K562 (cell line): ENCODE data around the gene SUPT3H. TPM values are rescaled to one million over a fixed set of nuclear protein-coding genes. Genes with fewer than 3 reads are reported as not detected.

Source experiments
- ATAC-seq: fragments of 200-7000 bp; cut with Tn5 transposase; 3 replicates; pipeline ENCODE4 v1.9.1; 2020; ENCODE audit warnings: moderate library complexity
- BruUV-seq: library from RNA; stranded (reverse); fragments of 400-500 nt; replicated peaks from 2 replicates; lab custom pipeline; 2021; lab: Mats Ljungman, UMichigan
- CTCF ChIA-PET: fragments of 300-600 bp; formaldehyde crosslinking; extraction: SDS; loops from one replicate; lab custom pipeline; 2021; ENCODE audit warnings: low intra/inter-chr PET ratio; lab: Yijun Ruan, JAX
- POLR2A ChIA-PET: fragments of 300-600, 350-650 bp; sonication (Branson Sonifier 250); formaldehyde crosslinking; extraction: SDS; loops from one replicate; lab custom pipeline; 2021; ENCODE audit warnings: antibody characterized with exemption, inconsistent platforms; lab: Yijun Ruan, JAX
- DNase-seq, 4 experiments: peaks; one replicate each; pipeline versions ENCODE4 v3.0.0 to v3.0.0-alpha.2; 2011 to 2018; ENCODE audit warnings: low spot score in 3 of 4, mixed read lengths in 3 of 4; ENCODE audit errors: extremely low read depth in 1 of 4
- FAIRE-seq: peaks from 2 replicates; lab custom pipeline; 2011; peaks lifted over from hg19 to GRCh38; lab: Jason Lieb, UNC
- H2AFZ ChIP-seq: 2 replicates; pipeline ENCODE4 v1.6.0; 2011; ENCODE audit warnings: low read depth, low read length, control low read depth, inconsistent platforms
- H3K27ac ChIP-seq: fragments of 200-600 bp; 3 replicates; pipeline ENCODE4 v1.8.0; 2011; ENCODE audit warnings: low read depth, mild to moderate bottlenecking, control low read depth, inconsistent platforms, low read length, moderate library complexity, mixed read lengths; ENCODE audit errors: extremely low read depth
- H3K27me3 ChIP-seq, 2 experiments: fragments of 300-600 bp in 1 of 2; 2 replicates in 1 of 2; 3 replicates in 1 of 2; pipeline versions ENCODE4 v1.6.0 to v1.8.0; 2011; ENCODE audit warnings: inconsistent platforms in 2 of 2, low read length in 2 of 2, mild to moderate bottlenecking in 1 of 2, mixed read lengths in 1 of 2, moderate library complexity in 1 of 2; ENCODE audit not compliant: control insufficient read depth in 2 of 2, insufficient read depth in 2 of 2
- H3K36me3 ChIP-seq: fragments of 300-600 bp; 3 replicates; pipeline ENCODE4 v1.8.0; 2011; ENCODE audit warnings: mild to moderate bottlenecking, low read length, inconsistent platforms; ENCODE audit not compliant: control insufficient read depth, insufficient read depth
- H3K4me1 ChIP-seq, 2 experiments: fragments of 200-600 bp in 1 of 2; replicated peaks in 1 of 2; 2 replicates in 1 of 2; 3 replicates in 1 of 2; pipeline versions ENCODE4 v1.5.1 to v1.8.0; 2011; ENCODE audit warnings: inconsistent platforms in 2 of 2, low read length in 2 of 2, mild to moderate bottlenecking in 1 of 2, mixed read lengths in 1 of 2, moderate library complexity in 1 of 2; ENCODE audit not compliant: control insufficient read depth in 2 of 2, insufficient read depth in 2 of 2
- H3K4me2 ChIP-seq: 2 replicates; pipeline ENCODE4 v1.6.1; 2011; ENCODE audit warnings: low read length, control low read depth, inconsistent platforms, mixed read lengths; ENCODE audit not compliant: insufficient read depth
- H3K4me3 ChIP-seq: fragments of 200-600 bp; sonication (generic), shearing (Covaris generic); 2 replicates; pipeline ENCODE4 v1.5.1; 2016; ENCODE audit warnings: control low read depth, inconsistent platforms
- H3K79me2 ChIP-seq: fragments of 200-600 bp; 3 replicates; pipeline ENCODE4 v1.8.0; 2011; ENCODE audit warnings: low read length, inconsistent platforms; ENCODE audit not compliant: control insufficient read depth, insufficient read depth
- H3K9ac ChIP-seq, 2 experiments: 2 replicates each; pipeline versions ENCODE4 v1.6.0 to v1.6.1; 2011; ENCODE audit warnings: low read depth in 2 of 2, low read length in 2 of 2, control low read depth in 1 of 2, inconsistent platforms in 1 of 2, mild to moderate bottlenecking in 1 of 2, mixed read lengths in 1 of 2; ENCODE audit not compliant: insufficient read depth in 1 of 2
- H3K9me1 ChIP-seq: one replicate; pipeline ENCODE4 v1.6.0; 2011; ENCODE audit warnings: inconsistent platforms, mild to moderate bottlenecking, low read length, moderate library complexity; ENCODE audit not compliant: control insufficient read depth, insufficient read depth
- H3K9me3 ChIP-seq: replicated peaks from 2 replicates; pipeline ENCODE4 v1.5.1; 2011; ENCODE audit warnings: low read depth, low read length, inconsistent platforms; ENCODE audit not compliant: control insufficient read depth, insufficient read depth
- H4K20me1 ChIP-seq: replicated peaks from 2 replicates; pipeline ENCODE4 v1.6.1; 2011; ENCODE audit warnings: low read length, inconsistent platforms, mixed read lengths; ENCODE audit not compliant: control insufficient read depth, insufficient read depth
- E4F1 ChIP-seq: fragments of 250-450 bp; sonication (Bioruptor Pico); IDR thresholded peaks from 2 replicates; pipeline ENCODE4 v1.5.0; 2021; ENCODE audit warnings: mild to moderate bottlenecking, borderline replicate concordance
- FOS ChIP-seq: IDR thresholded peaks from 3 replicates; pipeline ENCODE4 v1.6.1; 2011; ENCODE audit not compliant: insufficient read length; ENCODE audit errors: extremely low read depth
- LCOR ChIP-seq: sonication (generic); formaldehyde crosslinking; IDR thresholded peaks from 2 replicates; pipeline ENCODE4 v1.8.0; 2022; ENCODE audit warnings: mild to moderate bottlenecking, missing genetic modification reagents
- MLX ChIP-seq, 2 experiments: fragments of 450-650 bp in 1 of 2; sonication (generic) in 1 of 2; formaldehyde crosslinking; conservative IDR thresholded peaks; 2 replicates each; pipeline versions ENCODE4 v1.4.0 to v1.8.1; 2020 to 2022; ENCODE audit warnings: mild to moderate bottlenecking in 1 of 2, missing genetic modification reagents in 1 of 2
- NONO ChIP-seq, 2 experiments: fragments of 200-400 bp in 1 of 2; fragments of 450-650 bp in 1 of 2; formaldehyde crosslinking in 1 of 2; IDR thresholded peaks; 2 replicates each; pipeline ENCODE4 v1.6.1; 2017; ENCODE audit warnings: low read depth in 2 of 2, mild to moderate bottlenecking in 2 of 2, moderate library complexity in 2 of 2, low read length in 1 of 2
- RBM15 ChIP-seq: fragments of 200-400 bp; formaldehyde crosslinking; IDR thresholded peaks from 2 replicates; pipeline ENCODE4 v1.6.1; 2018; ENCODE audit warnings: mild to moderate bottlenecking, low read length, moderate library complexity; ENCODE audit not compliant: insufficient read depth
- ZNF561 ChIP-seq: fragments of 450-650 bp; formaldehyde crosslinking; conservative IDR thresholded peaks from 2 replicates; pipeline ENCODE4 v1.4.0; 2020; ENCODE audit warnings: mild to moderate bottlenecking, moderate library complexity
- in situ Hi-C: fragments of 300-500 bp; cut with MboI; formaldehyde crosslinking; loops from 4 replicates; pipeline ENCODE4 v1.15.0; 2018; ENCODE audit warnings: inconsistent platforms, mixed read lengths
- intact Hi-C: fragments of 100-400 bp; cut with micrococcal nuclease; formaldehyde crosslinking; loops from 2 replicates; pipeline ENCODE4 v1.14.2; 2022
- polyA plus RNA-seq, 8 experiments: library from polyadenylated mRNA; depleted of rRNA in 4 of 8; stranded (reverse) in 5 of 8; unstranded in 3 of 8; fragments of >200 nt; fragmentation: Nextera tagmentation in 2 of 8; fragmentation: Illumina TruSeq in 1 of 8; extraction: Ambion mirVana in 2 of 8; extraction: Trizol in 1 of 8; gene quantifications; 2 replicates each; pipeline versions ENCODE4 v1.2.1 to v1.2.3, GENCODE V29; 2011 to 2014; ENCODE audit warnings: inconsistent platforms in 1 of 8, missing spikeins in 1 of 8
- total RNA-seq, 7 experiments: library from RNA; depleted of rRNA in 6 of 7; stranded (reverse); fragments of >200 nt in 6 of 7; fragmentation: Illumina TruSeq in 2 of 7; extraction: Trizol in 2 of 7; gene quantifications; 2 replicates each; pipeline versions ENCODE4 v1.2.1 to v1.2.3, GENCODE V29; 2011 to 2021; ENCODE audit warnings: low replicate concordance in 1 of 7

SUPT3H gene
- total and polyA plus RNA-seq, 9 of the 15 experiments (the other 6 are each of a cell fraction or from before 2014, with no cell fraction given): 7.2 to 16.3 (median 11.9) TPM

GRCh38 chr6:44868910-44869309, 508.8 kb downstream of the SUPT3H start:
- POLR2A ChIA-PET: no interaction called here
- H3K4me3 ChIP-seq: no peak overlapping the region
- no TSS peak for BruUV-seq
- no peaks in the 10 kb centered on the region for H3K4me1 ChIP-seq
- no peaks in the 10 kb centered on the region; a peak in 1 of 5 replicates for H3K27me3 ChIP-seq
- ATAC-seq: no peak
- H2AFZ ChIP-seq: no peak overlapping the region
- no peaks in the 10 kb centered on the region for H4K20me1 ChIP-seq
- intact Hi-C loops (no loop called here), in situ Hi-C loops (no loop called here)
- TF ChIP-seq RBM15: no peak
- no peak for TF ChIP-seq NONO (IDR thresholded peaks at IDR 0.05; ENCODE audit: low read depth in 2 of 2, low read length in 1 of 2)
- no peak for TF ChIP-seq LCOR (CRISPR knock-in tag)
- no peak for TF ChIP-seq E4F1 (CRISPR knock-in tag)
- no peak for TF ChIP-seq FOS
- TF ChIP-seq ZNF561 (CRISPR knock-in tag): no peak
- TF ChIP-seq MLX (CRISPR knock-in tag; conservative IDR thresholded peaks at IDR 0.05): no peak
- no peaks in the 10 kb centered on the region for H3K79me2 ChIP-seq
- H3K27ac ChIP-seq: no peak overlapping the region
- no peak for FAIRE-seq
- H3K36me3 ChIP-seq: no peaks in the 10 kb centered on the region
- no peaks in the 10 kb centered on the region for H3K9me3 ChIP-seq
- H3K4me2 ChIP-seq: no peak overlapping the region
- no peak for DNase-seq
- H3K9ac ChIP-seq: no peak overlapping the region
- no peaks in the 10 kb centered on the region for H3K9me1 ChIP-seq
- CTCF ChIA-PET: no interaction called here
